Liver (tissue), 9 donors: ENCODE results near the gene PABPN1L. TPM values are rescaled to one million over a fixed set of nuclear protein-coding genes. Genes with fewer than 3 reads are reported as not detected.

Experiments
- DNase-seq: peaks from one replicate; pipeline ENCODE4 v3.0.0-alpha.2; 2017; ENCODE audit warnings: low spot score
- H3K27ac ChIP-seq, 2 donors: one replicate each; pipeline ENCODE4 v1.7.0; 2013; ENCODE audit warnings: inconsistent platforms in 2 of 2, low read length in 2 of 2, control low read depth in 1 of 2, low read depth in 1 of 2, mild to moderate bottlenecking in 1 of 2
- H3K27me3 ChIP-seq, 4 donors: one replicate each; pipeline versions ENCODE4 v1.6.1 to v1.7.0; 2013; ENCODE audit warnings: low read length in 3 of 4, inconsistent platforms in 1 of 4, mild to moderate bottlenecking in 1 of 4, moderate library complexity in 1 of 4; ENCODE audit not compliant: control insufficient read depth in 4 of 4, insufficient read depth in 4 of 4
- H3K36me3 ChIP-seq, 4 donors: one replicate each; pipeline versions ENCODE4 v1.6.1 to v1.7.0; 2013; ENCODE audit warnings: low read length in 3 of 4, mild to moderate bottlenecking in 3 of 4, low read depth in 1 of 4, moderate library complexity in 1 of 4; ENCODE audit not compliant: control insufficient read depth in 4 of 4, insufficient read depth in 3 of 4
- H3K4me1 ChIP-seq, 4 donors: one replicate each; pipeline versions ENCODE4 v1.6.1 to v1.7.0; 2013; ENCODE audit warnings: low read length in 3 of 4, mild to moderate bottlenecking in 3 of 4, moderate library complexity in 1 of 4; ENCODE audit not compliant: control insufficient read depth in 4 of 4, insufficient read depth in 4 of 4
- H3K4me3 ChIP-seq, 3 donors: one replicate each; pipeline versions ENCODE4 v1.6.1 to v1.7.0; 2013; ENCODE audit warnings: low read length in 3 of 3, control low read depth in 1 of 3, low read depth in 1 of 3, mild to moderate bottlenecking in 1 of 3
- H3K9ac ChIP-seq, 2 donors: one replicate each; pipeline ENCODE4 v1.7.0; 2013; ENCODE audit warnings: low read length in 2 of 2, mild to moderate bottlenecking in 2 of 2, moderate library complexity in 2 of 2, control low read depth in 1 of 2, low read depth in 1 of 2
- H3K9me3 ChIP-seq, 4 donors: one replicate each; pipeline versions ENCODE4 v1.6.1 to v1.7.0; 2013; ENCODE audit warnings: low read length in 3 of 4; ENCODE audit not compliant: control insufficient read depth in 4 of 4
- ATF3 ChIP-seq: IDR thresholded peaks from 2 replicates; pipeline ENCODE4 v1.6.1; 2016; ENCODE audit warnings: antibody characterized with exemption
- CTCF ChIP-seq: fragments of 150-350 bp; IDR thresholded peaks from 2 replicates; pipeline ENCODE4 v1.5.1; 2017; ENCODE audit warnings: improper control_type of control experiment, low read depth, low read length; ENCODE audit not compliant: missing input control
- EGR1 ChIP-seq, 2 donors: IDR thresholded peaks; 2 replicates each; pipeline ENCODE4 v1.6.1; 2016 to 2018; ENCODE audit warnings: antibody characterized with exemption in 2 of 2, low read depth in 2 of 2
- FOXA1 ChIP-seq: IDR thresholded peaks from 2 replicates; pipeline ENCODE4 v1.6.1; 2016; ENCODE audit warnings: antibody characterized with exemption
- FOXA2 ChIP-seq: IDR thresholded peaks from 2 replicates; pipeline ENCODE4 v1.6.1; 2016; ENCODE audit warnings: antibody characterized with exemption
- GABPA ChIP-seq, 2 donors: IDR thresholded peaks in 1 of 2; conservative IDR thresholded peaks in 1 of 2; 2 replicates each; pipeline ENCODE4 v1.6.1; 2016; ENCODE audit warnings: antibody characterized with exemption in 2 of 2, mild to moderate bottlenecking in 1 of 2, moderate library complexity in 1 of 2
- HNF4A ChIP-seq, 2 donors: conservative IDR thresholded peaks; 2 replicates each; pipeline ENCODE4 v1.6.1; 2016; ENCODE audit warnings: antibody characterized with exemption in 2 of 2, mild to moderate bottlenecking in 2 of 2
- HNF4G ChIP-seq: IDR thresholded peaks from 2 replicates; pipeline ENCODE4 v1.6.1; 2016; ENCODE audit warnings: antibody characterized with exemption
- JUND ChIP-seq, 2 donors: IDR thresholded peaks; 2 replicates each; pipeline ENCODE4 v1.6.1; 2016; ENCODE audit warnings: antibody characterized with exemption in 2 of 2
- MAX ChIP-seq: IDR thresholded peaks from 2 replicates; pipeline ENCODE4 v1.6.1; 2016; ENCODE audit warnings: antibody characterized with exemption
- NR2F2 ChIP-seq: IDR thresholded peaks from 2 replicates; pipeline ENCODE4 v1.6.1; 2016; ENCODE audit warnings: antibody characterized with exemption
- RAD21 ChIP-seq, 2 donors: IDR thresholded peaks; 2 replicates each; pipeline ENCODE4 v1.6.1; 2016; ENCODE audit warnings: antibody characterized with exemption in 2 of 2, mild to moderate bottlenecking in 2 of 2
- RXRA ChIP-seq, 2 donors: IDR thresholded peaks; 2 replicates each; pipeline ENCODE4 v1.6.1; 2017 to 2018; ENCODE audit warnings: antibody characterized with exemption in 2 of 2, mild to moderate bottlenecking in 1 of 2
- SP1 ChIP-seq: IDR thresholded peaks from 2 replicates; pipeline ENCODE4 v1.6.1; 2018; ENCODE audit warnings: antibody characterized with exemption, mild to moderate bottlenecking
- TAF1 ChIP-seq: conservative IDR thresholded peaks from 2 replicates; pipeline ENCODE4 v1.6.1; 2016; ENCODE audit warnings: antibody characterized with exemption, mild to moderate bottlenecking
- YY1 ChIP-seq: IDR thresholded peaks from 2 replicates; pipeline ENCODE4 v1.6.1; 2016; ENCODE audit warnings: antibody characterized with exemption, mild to moderate bottlenecking
- ZBTB33 ChIP-seq: IDR thresholded peaks from 2 replicates; pipeline ENCODE4 v1.6.1; 2016; ENCODE audit warnings: antibody characterized with exemption
- WGBS: extraction: QIAGEN DNeasy Blood & Tissue Kit; methylation state at CpG from one replicate; pipeline ENCODE4 v1.1.7; 2013; 5-methylcytosine and 5-hydroxymethylcytosine counted together
- polyA plus RNA-seq, 2 donors: library from polyadenylated mRNA; stranded (reverse) in 1 of 2; unstranded in 1 of 2; fragments of 200-250 nt in 1 of 2; fragments of >200 nt in 1 of 2; fragmentation: Nextera tagmentation in 1 of 2; extraction: Ambion mirVana in 1 of 2; gene quantifications; one replicate each; pipeline versions ENCODE4 v1.2.1 to v1.2.3, GENCODE V29; 2013 to 2015
- total RNA-seq, 2 donors: library from RNA; depleted of rRNA; stranded (reverse); fragments of >200 nt; gene quantifications; one replicate each; pipeline ENCODE4 v1.2.3, GENCODE V29; 2014
- donor health status: healthy.
- donor health status: healthy.
- donor health status: healthy.
- donor health status: healthy.
- donor health status: healthy.

Gene PABPN1L
- total and polyA plus RNA-seq, 4 donors = 0.09 TPM; not detected in 3

- no peak for TF ChIP-seq HNF4A (conservative IDR thresholded peaks at IDR 0.05)
- no peak for TF ChIP-seq SP1
- TF ChIP-seq MAX = no peak
These were observed 3.5 kb downstream of the PABPN1L start (continued) for GRCh38 chr16:88862968-88863367.

GRCh38 chr16:88861359-88861758 is 5.1 kb downstream of the PABPN1L start:
- no peaks in the 10 kb centered on the region for H3K27me3 ChIP-seq
- H3K9ac ChIP-seq = no peak overlapping the region
- H3K36me3 ChIP-seq = peaks cover 8 to 39% (median 18%) of the 10 kb centered on the region in 4 donors
- no peaks in the 10 kb centered on the region for H3K9me3 ChIP-seq
- DNase-seq = no peak
- H3K4me3 ChIP-seq = no peak overlapping the region
- peaks cover 0 to 15% (median 11%) of the 10 kb centered on the region in 4 donors for H3K4me1 ChIP-seq
- WGBS = 97% methylated on average over 19 of the region's 19 CpGs
- no peak overlapping the region for H3K27ac ChIP-seq
- no peak for TF ChIP-seq SP1
- no peak for TF ChIP-seq RAD21 (IDR thresholded peaks at IDR 0.05)
- TF ChIP-seq GABPA (IDR thresholded peaks at IDR 0.05 in 1 of 2, conservative IDR thresholded peaks at IDR 0.05 in 1 of 2) = no peak
- no peak for TF ChIP-seq JUND (IDR thresholded peaks at IDR 0.05)
- TF ChIP-seq EGR1 (IDR thresholded peaks at IDR 0.05; ENCODE audit: low read depth in 2 of 2) = no peak
- TF ChIP-seq MAX = no peak
- no peak for TF ChIP-seq HNF4G
- TF ChIP-seq NR2F2 = no peak
- TF ChIP-seq HNF4A (conservative IDR thresholded peaks at IDR 0.05) = no peak
- TF ChIP-seq ZBTB33 = no peak
- no peak for TF ChIP-seq YY1
- no peak for TF ChIP-seq RXRA (IDR thresholded peaks at IDR 0.05)
- no peak for TF ChIP-seq CTCF

- peaks cover 7 to 25% (median 20%) of the 10 kb centered on the region in 4 donors for H3K4me1 ChIP-seq
- peaks cover 8 to 39% (median 18%) of the 10 kb centered on the region in 4 donors for H3K36me3 ChIP-seq
- H3K9me3 ChIP-seq = no peaks in the 10 kb centered on the region
- no peak overlapping the region for H3K9ac ChIP-seq
- TF ChIP-seq ZBTB33 (no peak), JUND (IDR thresholded peaks at IDR 0.05) (no peak), SP1 (no peak), TAF1 (no peak), HNF4G (no peak), RXRA (IDR thresholded peaks at IDR 0.05) (no peak), EGR1 (IDR thresholded peaks at IDR 0.05; ENCODE audit: low read depth in 2 of 2) (no peak), ATF3 (no peak), FOXA1 (no peak), FOXA2 (no peak), NR2F2 (no peak), RAD21 (IDR thresholded peaks at IDR 0.05) (no peak), YY1 (no peak)
- 95% methylated on average over 20 of the region's 20 CpGs for WGBS
- no peak for DNase-seq
- H3K27ac ChIP-seq = no peak overlapping the region
- H3K4me3 ChIP-seq = no peak overlapping the region
- H3K27me3 ChIP-seq = no peaks in the 10 kb centered on the region
These were observed 6.9 kb downstream of the PABPN1L start for GRCh38 chr16:88859381-88860091.
